ENCODE results near the gene TEFM.

DNA sequence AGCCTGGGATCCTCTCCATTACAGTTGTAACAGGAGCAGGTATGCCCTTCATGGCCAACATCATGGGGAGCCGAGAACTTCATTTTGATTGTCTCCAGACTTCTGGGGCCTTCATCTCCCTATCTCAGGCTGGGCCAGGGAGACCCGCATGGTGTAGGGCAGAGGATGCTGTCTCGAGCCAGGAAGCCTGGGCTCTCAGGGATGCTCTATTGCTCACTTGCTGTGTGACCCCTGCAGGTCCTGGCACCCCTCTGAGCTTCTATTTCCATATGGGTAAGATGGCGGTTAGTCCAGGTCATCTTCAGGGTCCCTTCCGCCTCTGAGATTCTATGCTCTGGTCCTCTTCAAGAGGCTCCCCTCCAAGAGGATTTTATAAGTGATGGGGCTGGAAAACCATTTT, 44.2 kb upstream of the TEFM start:
- TF ChIP-seq EP300 (IDR thresholded peaks at IDR 0.05) (no peak), POLR2A (IDR thresholded peaks at IDR 0.05) (no peak)
- TF ChIP-seq, protein P1, sequence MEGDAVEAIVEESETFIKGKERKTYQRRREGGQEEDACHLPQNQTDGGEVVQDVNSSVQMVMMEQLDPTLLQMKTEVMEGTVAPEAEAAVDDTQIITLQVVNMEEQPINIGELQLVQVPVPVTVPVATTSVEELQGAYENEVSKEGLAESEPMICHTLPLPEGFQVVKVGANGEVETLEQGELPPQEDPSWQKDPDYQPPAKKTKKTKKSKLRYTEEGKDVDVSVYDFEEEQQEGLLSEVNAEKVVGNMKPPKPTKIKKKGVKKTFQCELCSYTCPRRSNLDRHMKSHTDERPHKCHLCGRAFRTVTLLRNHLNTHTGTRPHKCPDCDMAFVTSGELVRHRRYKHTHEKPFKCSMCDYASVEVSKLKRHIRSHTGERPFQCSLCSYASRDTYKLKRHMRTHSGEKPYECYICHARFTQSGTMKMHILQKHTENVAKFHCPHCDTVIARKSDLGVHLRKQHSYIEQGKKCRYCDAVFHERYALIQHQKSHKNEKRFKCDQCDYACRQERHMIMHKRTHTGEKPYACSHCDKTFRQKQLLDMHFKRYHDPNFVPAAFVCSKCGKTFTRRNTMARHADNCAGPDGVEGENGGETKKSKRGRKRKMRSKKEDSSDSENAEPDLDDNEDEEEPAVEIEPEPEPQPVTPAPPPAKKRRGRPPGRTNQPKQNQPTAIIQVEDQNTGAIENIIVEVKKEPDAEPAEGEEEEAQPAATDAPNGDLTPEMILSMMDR (IDR thresholded peaks at IDR 0.05), result no peak

All from sigmoid colon (tissue), 4 donors.